HFFc6 (cell line): ENCODE results near the gene MYOM1. TPM values are rescaled to one million over a fixed set of nuclear protein-coding genes. Genes with fewer than 3 reads are reported as not detected.

Experiments used
- DNase-seq: peaks from one replicate; pipeline ENCODE4 v3.0.0-alpha.2; 2018
- H3K27ac Mint-ChIP-seq: 2 replicates; pipeline ENCODE4 v1.8.0; 2020; ENCODE audit warnings: mild to moderate bottlenecking, mixed read lengths
- H3K27me3 Mint-ChIP-seq: 2 replicates; pipeline ENCODE4 v1.8.0; 2021; ENCODE audit warnings: mild to moderate bottlenecking, moderate library complexity, mixed read lengths; ENCODE audit not compliant: insufficient read depth
- H3K36me3 Mint-ChIP-seq: 2 replicates; pipeline ENCODE4 v1.8.0; 2021; ENCODE audit warnings: low read depth, mixed read lengths
- H3K4me1 Mint-ChIP-seq: 2 replicates; pipeline ENCODE4 v1.8.0; 2020; ENCODE audit warnings: low read depth, mixed read lengths
- H3K4me3 Mint-ChIP-seq: 2 replicates; pipeline ENCODE4 v1.8.0; 2020; ENCODE audit warnings: mild to moderate bottlenecking, moderate library complexity, mixed read lengths
- H3K9me3 Mint-ChIP-seq: 2 replicates; pipeline ENCODE4 v1.8.0; 2020; ENCODE audit warnings: mild to moderate bottlenecking, mixed read lengths
- CTCF ChIP-seq: fragments of 200-600 bp; sonication (generic); IDR thresholded peaks from 2 replicates; pipeline ENCODE4 v1.5.0; 2021; ENCODE audit warnings: antibody characterized with exemption, mild to moderate bottlenecking
- total RNA-seq, 6 experiments: library from RNA; stranded (reverse); fragmentation: NEBNext Ultra II Directional; extraction: Animal tissue kit (Norgen Biotek cat#: 25700); gene quantifications; 2 replicates in 1 of 6; 3 replicates in 5 of 6; pipeline ENCODE4 v1.2.3, GENCODE V29; 2021

Gene MYOM1
- total RNA-seq, 6 experiments from 2014 or later = 0.03 to 0.14 (median 0.06) TPM; not detected in 2

- H3K9me3 Mint-ChIP-seq = no peaks in the 10 kb centered on the region
- no peak for TF ChIP-seq CTCF
- peaks cover 78% of the 10 kb centered on the region for H3K4me1 Mint-ChIP-seq
- peaks cover 73% of the 10 kb centered on the region for H3K36me3 Mint-ChIP-seq
- no peaks in the 10 kb centered on the region for H3K27me3 Mint-ChIP-seq
- peak overlapping the region; percentile 85; the same call in 1 of the 2 replicates for H3K27ac Mint-ChIP-seq
- no peak for DNase-seq
- H3K4me3 Mint-ChIP-seq = no peak overlapping the region; the same call in 1 of the 2 replicates
These were observed 37.9 kb upstream of the MYOM1 start for GRCh38 chr18:3257627-3258120.

GRCh38 chr18:3256693-3257626, 37.2 kb upstream of the MYOM1 start:
- Mint-ChIP-seq H3K27me3 (no peaks in the 10 kb centered on the region), H3K27ac (peak overlapping the region; percentile 85), H3K4me1 (peaks cover 85% of the 10 kb centered on the region), H3K36me3 (peaks cover 71% of the 10 kb centered on the region), H3K4me3 (peak overlapping the region; percentile 72), H3K9me3 (no peaks in the 10 kb centered on the region)
- peak; percentile 62 for DNase-seq
- no peak for TF ChIP-seq CTCF

GRCh38 chr18:3255611-3256165, 35.9 kb upstream of the MYOM1 start:
- peak overlapping the region; percentile 31 for H3K27ac Mint-ChIP-seq
- H3K36me3 Mint-ChIP-seq = peaks cover 69% of the 10 kb centered on the region
- TF ChIP-seq CTCF = no peak
- DNase-seq = no peak
- no peaks in the 10 kb centered on the region for H3K27me3 Mint-ChIP-seq
- H3K4me1 Mint-ChIP-seq = peaks cover 91% of the 10 kb centered on the region
- peaks cover 1% of the 10 kb centered on the region; the same call in 1 of the 2 replicates for H3K9me3 Mint-ChIP-seq
- no peak overlapping the region for H3K4me3 Mint-ChIP-seq

GRCh38 chr18:3254725-3255124, 35.0 kb upstream of the MYOM1 start:
- Mint-ChIP-seq H3K27ac (peak overlapping the region; percentile 64; the same call in 1 of the 2 replicates), H3K9me3 (peaks cover 5% of the 10 kb centered on the region; the same call in 1 of the 2 replicates), H3K4me1 (peaks cover 92% of the 10 kb centered on the region), H3K4me3 (no peak overlapping the region), H3K27me3 (no peaks in the 10 kb centered on the region), H3K36me3 (peaks cover 73% of the 10 kb centered on the region)
- DNase-seq = no peak
- no peak for TF ChIP-seq CTCF

- H3K9me3 Mint-ChIP-seq = peaks cover 19% of the 10 kb centered on the region
- TF ChIP-seq CTCF = no peak
- H3K4me3 Mint-ChIP-seq = peak overlapping the region; percentile 11; the same call in 1 of the 2 replicates
- peak overlapping the region; percentile 40; the same call in 1 of the 2 replicates for H3K27ac Mint-ChIP-seq
- peaks cover 84% of the 10 kb centered on the region for H3K4me1 Mint-ChIP-seq
- peaks cover 74% of the 10 kb centered on the region for H3K36me3 Mint-ChIP-seq
- H3K27me3 Mint-ChIP-seq = peaks cover 3% of the 10 kb centered on the region; the same call in 1 of the 2 replicates
- DNase-seq = no peak
These were observed 33.1 kb upstream of the MYOM1 start for GRCh38 chr18:3252843-3253242.
